CD4-positive, alpha-beta T cell treated with Interferon alpha-2 for 1 hour (primary cell): Measurements from ENCODE around the gene ATP11B.
"Not testable (repeated sequence)": the region's sequence is repeated elsewhere in the genome, so short reads cannot be mapped to it uniquely, and the experiment has no call there.

Experiments used
- DNase-seq, 2 donors: peaks; one replicate each; pipeline ENCODE4 v3.0.0-alpha.2; 2020 to 2022

The ATP11B gene

GRCh38 chr3:182837855-182838454, 44.7 kb downstream of the ATP11B start:
- DNase-seq, result peak in 1 of 2 donors; percentile 33

- no peak for DNase-seq
Measured at GRCh38 chr3:182843478-182843877, 50.2 kb downstream of the ATP11B start.

GRCh38 chr3:182848906-182849305, 55.6 kb downstream of the ATP11B start:
- no peak for DNase-seq

DNA sequence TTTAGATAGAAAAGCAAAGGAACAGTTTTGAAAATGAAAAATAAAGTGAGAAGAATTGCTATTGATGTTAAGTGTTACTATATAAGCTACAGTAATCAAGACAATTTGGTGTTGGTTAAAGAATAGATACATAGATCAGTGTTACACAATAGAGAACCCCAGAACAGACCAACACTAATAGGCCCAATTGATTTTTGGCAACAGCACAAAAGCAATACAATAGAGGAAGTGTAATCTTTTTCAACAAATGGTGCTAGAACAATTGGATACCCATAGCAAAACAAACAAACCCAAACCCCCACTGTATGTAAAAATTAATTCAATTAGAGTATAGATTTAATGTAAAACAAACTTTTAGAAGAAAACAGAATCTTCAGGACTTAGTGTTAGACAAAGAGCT, 61.8 kb downstream of the ATP11B start:
- no peak for DNase-seq

GRCh38 chr3:182861348-182861747, 68.0 kb downstream of the ATP11B start:
- no peak for DNase-seq

GRCh38 chr3:182862159-182862860, 69.0 kb downstream of the ATP11B start:
- no peak for DNase-seq

DNA sequence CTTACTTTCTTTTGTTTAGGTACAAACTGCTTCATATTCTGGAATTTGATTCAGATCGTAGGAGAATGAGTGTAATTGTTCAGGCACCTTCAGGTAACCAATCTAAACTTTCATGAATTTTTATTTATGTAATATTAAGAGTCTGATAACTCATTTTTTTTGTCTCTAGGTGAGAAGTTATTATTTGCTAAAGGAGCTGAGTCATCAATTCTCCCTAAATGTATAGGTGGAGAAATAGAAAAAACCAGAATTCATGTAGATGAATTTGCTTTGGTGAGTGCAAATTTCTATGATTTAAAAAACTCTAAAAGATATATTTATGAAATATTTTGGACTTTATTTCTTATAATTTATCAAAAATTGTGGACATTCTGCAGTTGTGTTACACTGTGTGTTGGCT, 75.8 kb downstream of the ATP11B start:
- DNase-seq, result no peak

DNA sequence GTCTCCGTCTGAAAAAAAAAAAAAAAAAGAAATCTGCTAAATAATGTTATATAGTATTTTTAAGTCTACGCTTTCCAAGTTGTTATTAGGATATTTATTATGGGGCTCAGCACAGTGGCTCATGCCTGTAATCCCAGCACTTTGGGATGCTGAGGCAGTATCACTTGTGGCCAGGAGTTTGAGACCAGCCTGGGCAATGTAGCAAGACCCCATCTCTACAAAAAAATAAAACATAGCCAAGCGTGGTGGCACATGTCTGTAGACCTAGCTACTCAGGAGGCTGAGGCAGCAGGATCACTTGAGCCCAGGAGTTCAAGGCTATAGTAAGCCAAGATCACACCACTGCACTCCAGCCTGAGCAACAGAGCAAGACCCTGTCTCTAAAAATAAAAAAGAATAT, 77.6 kb downstream of the ATP11B start:
- not testable (repeated sequence) for DNase-seq

- DNase-seq, result no peak
Measured at GRCh38 chr3:182879031-182879611, 85.8 kb downstream of the ATP11B start.

- no peak for DNase-seq
Measured at GRCh38 chr3:182886497-182886896, 93.2 kb downstream of the ATP11B start.

GRCh38 chr3:182889948-182890629, 96.8 kb downstream of the ATP11B start:
- no peak for DNase-seq

GRCh38 chr3:182891364-182891763, 98.1 kb downstream of the ATP11B start:
- DNase-seq, result no peak

- DNase-seq, result no peak
Measured at GRCh38 chr3:182892226-182892625, 98.9 kb downstream of the ATP11B start.

GRCh38 chr3:182895513-182896112, 102.3 kb downstream of the ATP11B start:
- no peak for DNase-seq

GRCh38 chr3:182896553-182896952, 103.2 kb downstream of the ATP11B start:
- no peak for DNase-seq

- no peak for DNase-seq
Measured at GRCh38 chr3:182902236-182902635, 108.9 kb downstream of the ATP11B start.

DNA sequence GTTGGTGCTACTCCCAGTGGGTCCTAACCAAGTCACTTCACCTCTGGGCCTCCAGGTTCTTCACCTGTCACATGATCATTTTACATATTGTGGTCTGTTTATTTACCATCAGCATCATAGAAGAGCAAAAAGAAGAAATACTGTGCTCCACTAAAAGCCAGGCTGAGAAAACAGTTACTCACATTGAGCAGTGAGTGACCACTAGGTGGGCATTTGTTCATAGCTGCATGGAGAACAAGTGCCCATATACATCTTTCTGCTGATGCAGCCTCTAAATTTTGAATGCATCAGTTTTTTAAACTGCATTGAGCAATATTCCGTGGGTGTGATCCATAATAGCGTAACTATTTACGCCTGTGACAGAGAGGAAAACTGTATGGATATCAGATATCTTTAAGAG, 110.9 kb downstream of the ATP11B start:
- no peak for DNase-seq

- DNase-seq, result no peak
Measured at GRCh38 chr3:182905623-182906022, 112.3 kb downstream of the ATP11B start.

DNA sequence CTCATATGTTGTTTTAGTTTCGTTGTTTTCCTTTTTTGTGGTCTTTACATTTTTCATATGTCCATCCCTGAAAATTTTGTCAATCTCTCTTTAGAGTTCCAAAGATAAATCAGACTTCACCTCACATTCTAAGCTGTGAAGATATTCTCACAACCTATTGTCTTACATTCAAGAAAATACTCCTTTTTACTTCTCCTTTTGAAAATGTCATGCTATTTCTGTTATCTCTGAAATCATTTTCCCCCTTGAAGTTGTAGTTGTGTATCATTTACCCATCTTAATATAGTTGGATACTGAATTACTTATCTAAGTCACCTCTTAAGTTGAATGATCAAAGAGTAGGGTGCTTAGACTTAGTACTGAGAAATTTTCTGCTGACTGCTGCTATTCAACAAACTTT, 112.7 kb downstream of the ATP11B start:
- DNase-seq, result no peak

DNA sequence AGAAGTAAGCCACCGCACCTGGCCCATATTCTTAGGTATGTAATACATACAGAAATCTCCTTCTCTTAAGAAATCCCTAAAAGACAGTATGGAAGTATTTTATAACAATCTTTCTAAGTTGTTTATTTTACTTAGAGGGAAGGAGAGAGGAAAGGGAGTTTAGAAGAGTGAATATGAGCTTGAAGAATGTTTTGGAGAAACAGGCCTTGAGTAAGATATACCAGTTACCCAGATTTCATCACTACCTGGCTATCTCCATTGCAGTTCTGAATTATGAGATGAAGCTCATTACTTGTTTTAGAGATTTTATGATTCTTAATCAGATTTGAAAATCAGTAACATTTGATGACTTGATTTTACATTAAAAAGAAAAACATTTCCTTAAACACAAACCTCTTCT, 115.2 kb downstream of the ATP11B start:
- no peak for DNase-seq

DNA sequence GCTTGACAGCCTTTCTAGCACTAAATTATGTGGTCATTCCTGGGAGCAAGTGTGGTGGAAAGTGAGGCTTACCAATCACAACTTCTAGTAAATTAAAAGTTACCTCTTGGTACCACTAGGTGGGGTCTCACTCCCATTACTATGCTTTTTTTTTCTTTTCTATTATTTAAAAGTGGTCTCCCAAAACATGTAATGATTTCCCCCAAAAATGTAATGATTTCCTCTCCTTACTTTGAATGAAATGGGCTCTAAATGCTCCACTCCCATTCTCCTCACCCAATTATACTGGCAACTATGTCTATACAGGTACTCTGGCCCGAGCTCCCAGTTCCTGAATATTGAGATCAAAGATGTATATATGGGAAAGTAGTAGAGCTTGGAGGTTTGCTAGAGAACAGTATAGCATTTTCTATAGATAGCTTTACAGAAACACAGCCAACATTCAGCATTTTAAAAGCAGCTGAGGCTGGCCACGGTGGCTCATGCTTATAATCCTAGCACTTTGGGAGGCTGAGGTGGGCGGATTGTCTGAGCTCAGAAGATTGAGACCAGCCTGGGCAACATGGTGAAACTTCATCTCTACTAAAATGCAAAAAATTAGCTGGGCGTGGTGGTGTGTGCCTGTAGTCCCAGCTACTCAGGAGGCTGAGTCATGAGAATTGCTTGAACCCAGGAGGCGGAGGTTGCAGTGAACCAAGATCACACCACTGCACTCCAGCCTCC, 116.2 kb downstream of the ATP11B start:
- DNase-seq, result peak in 1 of 2 donors; percentile 30

- peak in 1 of 2 donors; percentile 18 for DNase-seq
Measured at GRCh38 chr3:182910936-182911781, 117.9 kb downstream of the ATP11B start.
